Measurements from ENCODE around the gene MCL1.
"Not testable (repeated sequence)": the region's sequence is repeated elsewhere in the genome, so short reads cannot be mapped to it uniquely, and the experiment has no call there.

The MCL1 gene

GRCh38 chr1:150568594-150568966, 10.8 kb downstream of the MCL1 start:
- DNase-seq (ENCODE audit: low spot score): no peak

DNA sequence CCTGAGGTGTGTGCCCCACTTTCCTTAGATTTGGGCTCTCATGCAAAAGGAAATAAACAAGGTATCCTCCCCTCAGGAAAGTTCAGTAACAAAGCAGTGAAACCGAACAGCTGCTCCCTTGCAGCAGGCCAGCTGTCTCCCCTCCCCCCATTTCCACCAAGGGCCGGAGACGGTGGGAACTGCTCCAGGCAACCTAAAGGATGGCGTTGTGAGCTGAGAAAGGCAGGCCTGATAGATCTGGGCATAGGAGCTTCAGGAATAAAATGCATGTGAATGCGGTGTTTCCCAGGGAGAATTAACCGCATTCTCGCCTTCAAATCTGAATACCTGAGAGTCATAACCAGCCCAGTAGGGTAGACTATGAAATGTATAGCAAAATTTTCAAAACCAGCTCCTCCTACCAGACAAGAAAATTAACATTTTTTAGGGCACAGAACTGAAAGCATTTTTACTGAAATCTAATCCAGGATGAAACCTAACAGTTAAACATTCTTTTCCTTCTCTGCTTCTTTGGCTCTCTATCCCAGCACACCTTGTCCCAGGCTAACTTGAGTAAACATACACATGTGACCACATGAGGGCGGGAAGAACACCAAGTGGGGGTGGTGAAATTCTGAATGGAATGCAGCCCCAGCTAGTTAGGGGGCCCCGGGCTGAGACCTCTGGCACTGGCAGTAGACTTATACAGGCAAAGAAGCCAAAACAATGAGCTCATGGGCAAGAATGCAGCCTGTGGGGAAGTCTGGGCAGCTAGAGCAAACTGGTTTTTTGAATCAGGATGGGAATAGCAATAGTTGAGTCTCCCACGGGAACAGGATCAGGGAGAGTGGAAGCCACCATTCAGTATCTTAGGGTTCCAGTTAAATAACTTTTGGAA, 11.5 kb downstream of the MCL1 start:
- DNase-seq (ENCODE audit: low spot score): peak; percentile 63

- no peak for DNase-seq (ENCODE audit: low spot score)
Measured at GRCh38 chr1:150567341-150567716, 12.1 kb downstream of the MCL1 start.

- DNase-seq (ENCODE audit: low spot score): no peak
Measured at GRCh38 chr1:150566589-150567340, 12.6 kb downstream of the MCL1 start.

DNA sequence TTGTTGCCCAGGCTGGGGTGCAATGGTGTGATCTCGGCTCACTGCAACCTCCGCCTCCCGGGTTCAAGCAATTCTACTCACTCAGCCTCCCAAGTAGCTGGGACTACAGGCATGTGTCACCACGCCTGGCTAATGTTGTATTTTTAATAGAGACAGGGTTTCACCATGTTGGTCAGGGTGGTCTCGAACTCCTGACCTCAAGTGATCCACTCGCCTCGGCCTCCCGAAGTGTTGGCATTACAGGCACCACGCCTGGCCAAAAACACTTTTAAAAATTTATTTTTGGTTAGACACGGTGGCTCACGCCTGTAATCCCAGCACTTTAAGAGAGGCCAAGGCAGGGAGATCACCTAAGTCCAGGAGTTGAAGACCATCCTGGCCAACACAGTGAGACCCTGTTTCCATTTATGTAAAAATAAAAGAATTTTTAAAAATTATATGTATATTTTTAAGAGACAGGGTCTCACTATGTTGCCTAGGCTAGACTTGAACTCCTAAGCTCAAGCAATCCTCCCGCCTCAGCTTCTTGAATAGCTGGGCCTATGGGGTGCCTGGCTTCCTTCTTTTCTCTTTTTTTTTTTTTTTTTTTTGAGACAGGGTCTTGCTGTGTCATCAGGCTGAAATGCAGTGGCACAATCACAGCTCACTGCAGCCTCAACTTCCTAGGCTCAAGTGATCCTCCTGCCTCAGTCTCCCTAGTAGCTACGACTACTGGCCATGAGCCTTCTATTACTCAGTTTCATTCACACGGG, 14.0 kb downstream of the MCL1 start:
- not testable (repeated sequence) for DNase-seq (ENCODE audit: low spot score)

DNA sequence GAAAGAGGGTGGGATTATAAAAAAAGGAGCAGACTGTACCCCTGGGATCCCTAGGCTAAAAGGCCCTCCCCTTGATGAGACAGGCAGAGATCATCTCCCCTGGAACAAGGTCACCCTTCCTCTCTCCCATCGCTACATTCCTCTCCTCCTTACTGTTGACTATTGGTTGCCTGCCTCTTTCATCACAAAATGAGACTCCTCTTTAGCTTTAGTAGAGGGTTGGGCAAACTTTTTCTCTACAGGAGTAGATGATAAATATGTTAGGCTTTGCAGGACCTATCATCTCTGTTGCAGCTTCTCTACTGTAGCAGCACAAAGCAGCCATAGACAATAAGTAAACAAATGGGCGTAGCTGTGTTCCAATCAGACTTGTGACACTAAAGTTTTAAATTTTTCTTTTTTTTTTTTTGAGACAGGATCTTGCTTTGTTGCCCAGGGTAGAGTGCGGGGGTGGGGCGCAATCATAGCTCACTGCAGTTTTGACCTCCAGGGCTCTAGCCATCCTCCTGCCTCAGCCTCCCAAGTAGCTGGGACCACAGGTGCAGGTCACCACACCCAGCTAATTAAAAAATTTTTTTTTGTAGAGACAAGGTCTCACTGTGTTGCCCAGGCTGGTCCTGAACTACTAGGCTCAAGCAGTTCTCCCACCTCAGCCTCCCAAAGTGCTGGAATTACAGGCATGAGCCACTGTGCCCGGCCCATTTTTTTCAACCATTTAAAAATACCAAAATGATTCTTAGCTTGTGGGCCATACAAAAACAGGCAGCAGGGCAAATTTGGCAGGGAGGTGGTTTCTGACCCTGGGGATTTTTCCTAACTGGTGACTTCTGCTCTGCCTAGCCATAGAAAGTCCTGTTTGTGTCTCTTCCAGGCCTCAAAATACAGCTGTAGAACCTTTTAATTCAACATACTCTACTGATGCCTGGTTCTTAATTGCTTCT, 15.1 kb downstream of the MCL1 start:
- no peak for DNase-seq (ENCODE audit: low spot score)

DNA sequence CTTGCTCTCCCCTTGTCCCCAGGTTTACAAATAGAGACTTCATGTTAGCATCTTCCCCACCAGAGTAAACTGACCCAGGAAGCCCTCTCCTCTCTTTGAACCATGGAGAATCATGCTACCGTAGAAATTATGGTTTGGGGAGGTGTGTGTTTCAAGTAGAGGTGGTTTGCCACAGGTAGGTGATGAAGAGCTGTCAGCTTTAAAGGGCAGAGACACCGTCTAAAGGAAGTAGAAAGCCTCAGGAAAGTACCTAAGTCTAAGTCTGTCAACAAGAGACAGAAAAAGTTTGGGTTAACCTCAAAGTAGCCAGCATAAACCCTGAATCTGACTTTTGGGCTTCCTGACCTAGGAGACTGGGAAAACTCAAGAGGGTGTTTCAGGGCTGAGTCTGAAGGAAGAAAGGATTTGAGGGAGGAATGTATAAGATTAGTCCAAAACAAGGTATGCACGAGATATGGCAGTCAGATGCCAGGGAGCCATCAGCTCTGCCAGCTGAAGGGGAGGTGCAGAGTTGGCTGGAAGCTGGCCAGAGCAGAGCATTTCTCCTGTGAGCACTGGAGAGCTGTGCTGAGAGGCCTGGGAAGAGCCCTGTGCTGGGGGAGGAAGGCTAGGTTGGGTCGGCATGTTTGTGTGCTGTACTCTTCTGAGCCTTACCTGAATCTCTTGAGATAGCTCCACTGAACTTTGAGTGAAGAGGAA, 15.9 kb downstream of the MCL1 start:
- DNase-seq (ENCODE audit: low spot score): no peak

DNA sequence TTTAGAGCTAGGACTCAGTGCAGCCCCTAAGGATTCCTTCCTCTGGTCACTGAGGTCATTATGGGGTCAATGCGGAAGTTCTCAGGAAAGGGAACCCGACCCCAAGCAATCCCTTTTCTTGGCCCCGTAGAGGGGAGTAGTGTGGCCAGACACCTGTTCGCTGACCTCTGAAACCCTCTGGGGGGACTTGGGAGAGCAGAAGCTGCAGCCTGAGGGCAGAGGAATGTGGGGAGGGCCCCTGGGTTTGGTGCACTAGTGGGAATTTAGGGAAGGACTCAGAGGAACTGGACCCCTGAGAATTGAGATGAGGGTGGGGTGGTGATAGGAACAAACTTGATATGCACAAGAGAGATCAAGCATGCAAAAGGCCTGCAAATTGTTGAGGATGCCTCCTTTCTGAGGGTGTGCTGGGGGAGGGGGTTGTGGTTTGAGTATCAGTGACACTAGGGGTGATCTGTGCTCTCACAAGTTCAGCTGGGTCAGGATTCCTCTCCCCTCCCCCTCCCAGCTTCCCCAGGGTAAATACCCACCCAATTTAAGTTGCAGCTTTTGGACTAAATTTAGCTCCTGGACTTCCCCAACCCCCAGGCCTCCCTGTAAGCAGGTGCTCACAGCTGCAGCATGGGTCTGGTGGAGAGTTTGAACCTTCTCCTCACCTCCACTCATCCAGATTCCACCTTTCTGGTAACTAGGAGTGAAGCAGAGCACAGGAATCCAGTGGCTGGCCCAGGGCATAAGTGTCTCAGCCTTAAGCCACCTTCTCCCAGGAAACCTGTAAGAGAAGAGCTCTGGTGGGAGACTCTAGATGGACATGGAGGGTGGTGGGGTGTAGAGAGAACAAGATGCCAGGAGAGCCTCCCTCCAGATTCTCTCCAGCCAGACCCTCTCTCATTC, 16.7 kb downstream of the MCL1 start:
- no peak for DNase-seq (ENCODE audit: low spot score)

DNA sequence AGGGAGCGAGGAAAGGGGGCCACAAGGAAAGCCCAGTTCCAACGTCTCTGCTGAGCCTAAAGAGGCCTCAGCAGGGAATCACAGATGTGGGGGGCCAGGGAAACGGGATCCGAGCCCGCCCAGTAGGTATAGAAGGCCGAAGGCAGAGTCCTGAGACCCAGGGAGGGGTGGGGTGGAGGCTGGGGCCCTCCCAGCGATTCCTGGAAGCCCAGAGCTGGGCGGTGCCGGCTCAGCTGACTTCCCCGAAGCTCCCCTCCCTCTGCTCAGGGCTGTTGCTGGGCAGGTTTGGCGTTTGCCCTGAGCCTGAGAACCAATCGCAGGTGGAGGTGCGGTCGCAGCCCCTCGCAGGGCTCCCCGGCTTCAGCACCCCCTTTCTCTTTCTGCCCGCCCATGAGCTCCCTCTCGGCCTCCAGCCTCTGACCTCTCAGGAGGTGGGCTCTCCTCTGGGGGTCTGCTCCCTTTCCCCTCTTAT, 17.4 kb downstream of the MCL1 start:
- no peak for DNase-seq (ENCODE audit: low spot score)

GRCh38 chr1:150561254-150561973, 18.0 kb downstream of the MCL1 start:
- peak; percentile 98 for DNase-seq (ENCODE audit: low spot score)

DNA sequence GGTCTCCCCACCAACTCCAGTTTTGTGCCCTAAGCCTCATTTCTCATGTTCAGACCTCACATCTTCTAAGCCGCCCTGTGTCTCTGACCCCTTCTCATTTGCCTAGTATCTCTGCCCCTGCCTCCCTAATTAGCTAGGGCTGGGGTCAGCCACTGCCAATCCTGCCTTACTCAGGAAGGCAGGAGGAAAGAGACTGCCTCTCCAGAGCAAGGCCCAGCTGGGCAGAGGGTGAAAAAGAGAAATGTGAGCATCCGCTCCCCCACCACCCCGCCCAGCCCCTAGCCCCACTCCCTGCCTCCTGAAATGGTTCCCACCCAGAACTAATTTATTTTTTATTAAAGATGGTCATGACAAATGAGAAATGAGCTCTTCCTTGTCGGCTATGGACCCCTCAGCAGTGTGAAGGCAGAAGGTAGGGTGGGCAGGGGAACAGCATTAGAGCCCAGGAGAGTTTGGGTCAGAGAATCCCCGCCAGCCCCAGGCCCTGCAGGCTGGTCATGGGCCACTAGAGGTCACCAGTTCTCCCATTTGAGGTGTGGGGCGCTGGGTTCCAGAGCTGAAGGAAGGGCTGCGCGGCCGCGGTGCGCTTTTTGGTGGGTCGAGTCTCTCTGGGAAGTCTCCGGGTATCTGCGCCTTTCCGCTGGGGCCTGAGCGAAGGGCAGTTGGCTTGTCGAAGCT, 18.7 kb downstream of the MCL1 start:
- peak; percentile 81 for DNase-seq (ENCODE audit: low spot score)

GRCh38 chr1:150560011-150560438, 19.4 kb downstream of the MCL1 start:
- DNase-seq (ENCODE audit: low spot score): no peak

DNA sequence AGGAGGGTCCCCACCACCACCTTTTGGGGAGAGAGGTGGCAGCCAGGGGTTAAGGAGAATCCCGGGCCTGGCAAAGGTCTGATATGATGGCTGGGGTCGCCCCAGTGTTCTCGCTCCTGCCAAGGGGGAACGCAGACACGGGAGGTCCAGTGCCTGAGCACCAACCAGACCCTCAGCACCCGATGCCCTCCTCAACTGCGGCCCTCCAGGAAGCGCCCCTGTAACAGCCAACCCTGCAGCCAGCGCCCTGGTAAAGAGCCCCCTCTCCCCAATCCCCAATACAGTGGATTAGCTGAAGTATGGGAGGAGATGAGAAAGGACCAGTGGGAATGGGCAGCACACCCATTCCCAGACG, 19.8 kb downstream of the MCL1 start:
- DNase-seq (ENCODE audit: low spot score): no peak

- no peak for DNase-seq (ENCODE audit: low spot score)
Measured at GRCh38 chr1:150558761-150559655, 20.4 kb downstream of the MCL1 start.

- no peak for DNase-seq (ENCODE audit: low spot score)
Measured at GRCh38 chr1:150558303-150558704, 21.1 kb downstream of the MCL1 start.

- no peak for DNase-seq (ENCODE audit: low spot score)
Measured at GRCh38 chr1:150557813-150558212, 21.6 kb downstream of the MCL1 start.

DNA sequence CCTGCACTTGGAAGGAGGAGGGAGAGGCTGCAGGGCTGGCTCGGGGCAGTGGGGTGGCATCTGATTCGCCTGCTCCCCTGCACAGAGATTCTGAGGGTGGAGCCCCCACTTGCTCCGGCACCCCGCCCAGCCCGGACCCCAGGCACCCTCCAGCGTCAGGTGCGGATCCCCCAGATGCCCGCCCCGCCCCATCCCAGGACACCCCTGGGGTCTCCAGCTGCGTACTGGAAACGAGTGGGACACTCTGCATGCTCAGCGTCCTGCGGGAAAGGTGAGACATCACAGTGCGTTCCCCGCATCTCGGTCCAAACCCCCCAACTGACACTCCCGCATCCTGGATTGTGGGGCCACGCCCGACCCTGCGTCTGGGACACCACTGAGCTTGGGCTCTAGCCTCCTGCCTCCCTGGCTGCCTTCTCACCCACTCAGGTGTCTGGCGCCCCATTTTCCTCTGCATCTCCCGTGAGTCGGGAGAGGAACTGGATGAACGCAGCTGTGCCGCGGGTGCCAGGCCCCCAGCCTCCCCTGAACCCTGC, 22.3 kb downstream of the MCL1 start:
- no peak for DNase-seq (ENCODE audit: low spot score)
